IPS-11a (cell line): ENCODE data around the gene RMRP.
"Not testable (repeated sequence)": the region's sequence is repeated elsewhere in the genome, so short reads cannot be mapped to it uniquely, and the experiment has no call there.

ENCODE experiments used
- H3K4me3 ChIP-seq: one replicate; pipeline ENCODE4 v1.5.1; 2013; ENCODE audit warnings: low read depth, low read length, control low read depth

RMRP gene

GRCh38 chr9:35646153-35646532, 11.7 kb downstream of the RMRP start:
- H3K4me3 ChIP-seq = peak overlapping the region; percentile 69

GRCh38 chr9:35645736-35646135, 12.1 kb downstream of the RMRP start:
- H3K4me3 ChIP-seq = peak overlapping the region; percentile 69

- no peak overlapping the region for H3K4me3 ChIP-seq
Observed at GRCh38 chr9:35643046-35643445, 14.8 kb downstream of the RMRP start.

GRCh38 chr9:35641478-35641877, 16.3 kb downstream of the RMRP start:
- not testable (repeated sequence) for H3K4me3 ChIP-seq

GRCh38 chr9:35640431-35640830, 17.4 kb downstream of the RMRP start:
- H3K4me3 ChIP-seq = not testable (repeated sequence)

- H3K4me3 ChIP-seq = no peak overlapping the region
Observed at GRCh38 chr9:35639631-35640030, 18.2 kb downstream of the RMRP start.

GRCh38 chr9:35639225-35639624, 18.6 kb downstream of the RMRP start:
- not testable (repeated sequence) for H3K4me3 ChIP-seq

- H3K4me3 ChIP-seq = not testable (repeated sequence)
Observed at GRCh38 chr9:35638751-35639150, 19.1 kb downstream of the RMRP start.

GRCh38 chr9:35637427-35637955, 20.3 kb downstream of the RMRP start:
- not testable (repeated sequence) for H3K4me3 ChIP-seq

GRCh38 chr9:35636877-35637246, 21.0 kb downstream of the RMRP start:
- H3K4me3 ChIP-seq = not testable (repeated sequence)

GRCh38 chr9:35636135-35636876, 21.5 kb downstream of the RMRP start:
- H3K4me3 ChIP-seq = no peak overlapping the region

- no peak overlapping the region for H3K4me3 ChIP-seq
Observed at GRCh38 chr9:35635730-35636129, 22.1 kb downstream of the RMRP start.

GRCh38 chr9:35629597-35629996, 28.2 kb downstream of the RMRP start:
- H3K4me3 ChIP-seq = no peak overlapping the region

GRCh38 chr9:35628389-35628991, 29.3 kb downstream of the RMRP start:
- H3K4me3 ChIP-seq = no peak overlapping the region

GRCh38 chr9:35627575-35627974, 30.2 kb downstream of the RMRP start:
- H3K4me3 ChIP-seq = no peak overlapping the region

- H3K4me3 ChIP-seq = no peak overlapping the region
Observed at GRCh38 chr9:35619800-35620158, 38.0 kb downstream of the RMRP start.

GRCh38 chr9:35618854-35619799, 38.7 kb downstream of the RMRP start:
- H3K4me3 ChIP-seq = no peak overlapping the region

GRCh38 chr9:35618325-35618727, 39.5 kb downstream of the RMRP start, which contains the start of gene CD72:
CD72 (minus strand) TSS chr9:35618413; CDS start chr9:35618303, 110 bp downstream.
- peak within 1 kb of the TSS; percentile 66 for H3K4me3 ChIP-seq

GRCh38 chr9:35617548-35617947, 40.3 kb downstream of the RMRP start:
- peak overlapping the region; percentile 66 for H3K4me3 ChIP-seq

- peak overlapping the region; percentile 66 for H3K4me3 ChIP-seq
Observed at GRCh38 chr9:35616681-35617459, 40.9 kb downstream of the RMRP start.
